ENCODE results near the gene ZBTB37.
A peak's percentile ranks its signal among the peaks of the same experiment; 100 is the strongest.
"Not testable (repeated sequence)": the region's sequence is repeated elsewhere in the genome, so short reads cannot be mapped to it uniquely, and the experiment has no call there.

Gene ZBTB37

GRCh38 chr1:173865468-173866164, 2.6 kb upstream of the ZBTB37 start:
- DNase-seq (ENCODE audit: low spot score): no peak

DNA sequence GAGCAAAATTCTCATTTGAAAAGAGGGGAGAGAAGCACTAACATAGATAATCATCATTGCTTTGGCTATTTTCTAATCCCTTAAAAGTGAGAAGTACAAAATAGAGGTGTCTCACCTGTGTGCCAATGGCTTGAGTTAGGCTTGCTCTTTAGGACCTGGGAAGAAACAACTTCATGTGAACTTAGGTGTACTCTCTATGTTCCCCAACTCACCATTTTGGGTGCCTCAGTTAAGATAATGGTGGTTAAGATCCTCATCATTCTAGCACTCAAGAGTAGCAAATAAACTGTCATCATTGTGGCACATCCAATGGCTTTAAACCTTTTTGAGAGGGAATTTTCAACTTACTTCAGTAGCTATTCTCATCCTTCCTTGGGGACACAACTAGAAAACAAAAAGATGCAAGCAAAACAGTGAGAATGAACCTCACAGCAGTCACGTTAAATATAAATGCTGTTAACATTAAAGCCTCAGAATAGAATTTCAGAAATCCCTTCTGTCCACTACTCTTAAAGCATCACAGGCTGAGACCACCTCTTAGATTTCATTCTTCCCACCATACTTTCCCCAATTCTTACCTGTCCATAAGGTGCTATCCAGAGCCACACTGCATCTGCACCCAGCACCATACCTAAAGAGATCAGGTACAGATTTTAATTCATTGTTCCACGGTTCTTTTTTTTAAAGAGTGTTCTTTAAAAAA, 1.6 kb upstream of the ZBTB37 start:
- no peak for DNase-seq (ENCODE audit: low spot score)

DNA sequence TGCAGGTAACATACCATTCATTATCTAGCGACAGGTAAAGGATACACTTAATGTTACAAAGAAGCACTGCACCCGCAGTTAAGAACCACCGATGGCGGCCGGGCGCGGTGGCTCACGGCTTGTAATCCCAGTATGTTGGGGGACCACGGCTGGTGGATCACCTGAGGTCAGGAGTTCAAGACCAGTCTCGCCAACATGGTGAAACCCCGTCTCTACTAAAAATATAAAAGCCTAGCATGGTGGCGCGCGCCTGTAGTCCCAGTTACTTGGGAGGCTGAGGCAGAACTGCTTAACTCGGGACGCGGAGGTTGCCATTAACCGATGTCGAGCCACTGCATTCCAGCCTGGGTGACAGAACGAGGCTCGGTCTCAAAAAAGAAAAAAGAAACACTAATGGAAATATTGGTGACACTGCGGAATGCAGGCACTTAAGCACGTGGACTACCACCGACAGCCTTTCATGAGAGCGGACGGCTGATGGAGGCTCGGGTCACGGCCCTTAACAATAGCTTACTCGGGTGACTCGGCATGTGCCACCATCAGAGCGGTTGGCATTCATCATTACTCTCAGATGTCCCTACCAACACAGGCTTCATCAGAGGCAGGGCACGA, 933 bp upstream of the ZBTB37 start:
- DNase-seq (ENCODE audit: low spot score): no peak

GRCh38 chr1:173867753-173868265, 371 bp upstream of the ZBTB37 start, which contains the start of gene GAS5:
TSS of gene GAS5 (minus strand) at chr1:173867989.
- DNase-seq (ENCODE audit: low spot score): peak; percentile 100

GRCh38 chr1:173869021-173869359, 810 bp downstream of the ZBTB37 start:
- DNase-seq (ENCODE audit: low spot score): no peak

DNA sequence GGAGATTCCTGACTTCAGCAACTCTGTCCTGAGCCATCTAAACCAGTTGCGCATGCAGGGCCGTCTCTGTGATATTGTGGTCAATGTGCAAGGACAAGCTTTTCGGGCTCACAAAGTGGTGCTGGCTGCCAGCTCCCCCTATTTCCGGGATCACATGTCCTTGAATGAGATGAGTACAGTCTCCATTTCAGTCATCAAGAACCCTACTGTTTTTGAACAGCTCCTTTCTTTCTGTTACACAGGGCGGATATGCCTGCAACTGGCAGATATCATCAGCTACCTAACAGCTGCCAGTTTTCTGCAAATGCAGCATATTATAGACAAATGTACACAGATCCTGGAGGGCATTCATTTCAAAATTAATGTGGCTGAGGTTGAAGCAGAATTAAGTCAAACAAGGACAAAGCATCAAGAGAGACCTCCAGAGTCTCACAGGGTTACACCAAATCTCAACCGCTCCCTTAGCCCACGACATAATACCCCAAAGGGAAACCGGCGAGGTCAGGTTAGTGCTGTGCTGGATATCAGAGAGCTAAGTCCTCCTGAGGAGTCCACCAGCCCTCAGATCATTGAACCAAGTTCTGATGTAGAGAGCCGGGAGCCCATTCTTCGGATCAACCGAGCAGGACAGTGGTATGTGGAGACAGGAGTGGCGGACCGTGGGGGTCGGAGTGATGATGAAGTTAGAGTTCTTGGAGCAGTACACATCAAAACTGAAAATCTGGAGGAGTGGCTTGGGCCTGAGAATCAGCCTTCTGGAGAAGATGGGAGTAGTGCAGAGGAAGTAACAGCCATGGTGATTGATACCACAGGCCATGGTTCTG, 2.3 kb downstream of the ZBTB37 start:
- DNase-seq (ENCODE audit: low spot score): peak; percentile 46

DNA sequence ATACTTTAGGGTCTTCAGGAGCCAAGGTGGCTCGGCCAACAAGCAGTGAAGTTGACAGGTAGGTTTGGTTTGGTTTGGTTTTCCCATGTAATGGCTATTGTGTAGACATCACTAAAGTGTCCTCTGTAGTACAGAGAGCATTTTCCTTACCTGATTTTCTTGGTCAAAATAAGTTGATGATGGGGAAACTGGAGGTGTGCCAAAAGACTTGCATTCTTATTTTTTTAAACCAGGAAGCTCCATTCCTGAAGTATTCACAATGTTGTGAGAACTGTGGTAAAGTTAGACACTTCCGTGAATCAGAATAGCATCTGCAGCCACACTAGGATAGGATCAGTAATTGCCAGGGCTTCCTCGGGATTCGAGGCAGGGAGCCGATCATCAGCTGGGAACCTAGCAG, 2.9 kb downstream of the ZBTB37 start:
- DNase-seq (ENCODE audit: low spot score): no peak

DNA sequence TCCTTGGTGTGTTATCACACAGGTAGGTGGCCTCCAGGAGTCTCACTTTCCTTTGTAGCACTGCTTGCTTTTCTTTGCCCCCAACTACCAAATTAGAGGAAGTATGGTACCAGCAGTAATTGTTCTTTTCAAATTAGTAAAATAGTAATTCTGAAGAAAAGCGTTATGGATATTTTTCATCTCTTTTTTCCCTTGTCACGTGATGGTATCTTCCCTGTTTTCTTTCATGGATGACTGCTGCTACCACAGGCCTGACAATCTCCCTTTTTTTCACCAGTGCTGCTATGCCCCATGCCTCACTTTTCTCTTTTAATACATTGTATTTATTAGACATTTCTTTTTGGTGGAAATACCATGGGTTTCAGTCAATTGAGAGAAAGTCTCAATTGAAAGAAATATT, 3.3 kb downstream of the ZBTB37 start:
- DNase-seq (ENCODE audit: low spot score): no peak

GRCh38 chr1:173876732-173877131, 8.6 kb downstream of the ZBTB37 start:
- DNase-seq (ENCODE audit: low spot score): no peak

GRCh38 chr1:173878251-173878650, 10.1 kb downstream of the ZBTB37 start:
- no peak for DNase-seq (ENCODE audit: low spot score)

- not testable (repeated sequence) for DNase-seq (ENCODE audit: low spot score)
Measured at GRCh38 chr1:173881117-173881516, 12.9 kb downstream of the ZBTB37 start.

- no peak for DNase-seq (ENCODE audit: low spot score)
Measured at GRCh38 chr1:173884701-173885100, 16.5 kb downstream of the ZBTB37 start.

GRCh38 chr1:173886746-173887611, 18.8 kb downstream of the ZBTB37 start:
- no peak for DNase-seq (ENCODE audit: low spot score)

- DNase-seq (ENCODE audit: low spot score): no peak
Measured at GRCh38 chr1:173887627-173888026, 19.4 kb downstream of the ZBTB37 start.

- DNase-seq (ENCODE audit: low spot score): no peak
Measured at GRCh38 chr1:173888749-173889148, 20.6 kb downstream of the ZBTB37 start.

DNA sequence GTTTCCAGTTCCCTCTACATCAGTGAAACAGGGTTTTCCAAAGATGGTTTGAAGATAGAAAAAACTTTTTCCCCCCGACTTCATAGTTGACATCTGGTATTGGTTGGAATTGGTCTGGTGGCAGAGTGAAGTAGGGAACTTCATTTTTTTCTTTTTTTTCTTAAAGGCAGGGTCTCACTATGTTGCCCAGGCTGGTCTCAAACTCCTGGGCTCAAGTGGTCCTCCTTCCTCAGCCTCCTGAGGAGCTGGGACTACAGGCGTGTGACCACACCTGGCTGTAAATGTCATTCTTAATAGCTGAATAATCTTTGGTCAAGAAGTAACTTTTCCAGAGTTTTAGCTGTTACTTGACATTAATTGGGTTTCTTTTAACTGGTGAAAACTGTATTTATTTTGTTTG, 21.7 kb downstream of the ZBTB37 start:
- DNase-seq (ENCODE audit: low spot score): no peak

DNA sequence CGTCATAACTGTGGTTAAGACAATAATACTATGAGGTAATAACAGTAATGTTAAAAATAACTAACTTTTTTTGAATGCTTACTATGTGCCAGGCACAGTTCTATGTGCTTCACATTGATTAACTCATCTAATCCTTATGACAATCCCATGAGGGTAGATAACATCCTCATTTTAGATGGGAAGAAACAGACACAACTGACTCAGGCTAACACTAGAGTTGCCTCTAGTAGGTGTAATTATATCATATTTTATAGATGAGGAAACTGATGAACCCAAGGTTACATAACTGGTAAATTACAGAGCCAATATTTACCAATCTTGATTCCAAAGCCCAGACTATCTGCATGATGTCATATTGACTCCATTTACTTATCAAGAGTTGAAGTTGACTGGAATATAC, 25.4 kb downstream of the ZBTB37 start:
- DNase-seq (ENCODE audit: low spot score): no peak

GRCh38 chr1:173894189-173894588, 26.0 kb downstream of the ZBTB37 start:
- no peak for DNase-seq (ENCODE audit: low spot score)

GRCh38 chr1:173900427-173900826, 32.2 kb downstream of the ZBTB37 start:
- DNase-seq (ENCODE audit: low spot score): no peak

DNA sequence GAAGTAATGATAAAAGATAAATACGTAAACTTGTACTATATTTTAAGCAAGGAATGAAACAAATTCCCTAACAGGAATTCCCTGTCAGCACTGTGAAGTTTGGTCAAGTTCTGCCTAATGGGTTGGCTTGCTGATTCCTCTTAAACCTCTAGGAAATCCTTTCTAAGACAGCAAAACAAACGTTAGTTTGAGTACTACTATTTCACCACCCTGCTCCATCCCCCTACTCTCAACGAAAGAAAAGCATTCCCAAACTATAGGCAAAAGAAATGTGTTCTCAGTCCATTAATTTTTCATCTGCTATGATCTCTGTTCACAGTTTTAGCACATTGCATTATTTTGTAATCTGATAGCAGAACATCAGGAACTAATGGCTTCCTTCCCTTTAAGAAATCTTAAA, 32.8 kb downstream of the ZBTB37 start:
- no peak for DNase-seq (ENCODE audit: low spot score)

DNA sequence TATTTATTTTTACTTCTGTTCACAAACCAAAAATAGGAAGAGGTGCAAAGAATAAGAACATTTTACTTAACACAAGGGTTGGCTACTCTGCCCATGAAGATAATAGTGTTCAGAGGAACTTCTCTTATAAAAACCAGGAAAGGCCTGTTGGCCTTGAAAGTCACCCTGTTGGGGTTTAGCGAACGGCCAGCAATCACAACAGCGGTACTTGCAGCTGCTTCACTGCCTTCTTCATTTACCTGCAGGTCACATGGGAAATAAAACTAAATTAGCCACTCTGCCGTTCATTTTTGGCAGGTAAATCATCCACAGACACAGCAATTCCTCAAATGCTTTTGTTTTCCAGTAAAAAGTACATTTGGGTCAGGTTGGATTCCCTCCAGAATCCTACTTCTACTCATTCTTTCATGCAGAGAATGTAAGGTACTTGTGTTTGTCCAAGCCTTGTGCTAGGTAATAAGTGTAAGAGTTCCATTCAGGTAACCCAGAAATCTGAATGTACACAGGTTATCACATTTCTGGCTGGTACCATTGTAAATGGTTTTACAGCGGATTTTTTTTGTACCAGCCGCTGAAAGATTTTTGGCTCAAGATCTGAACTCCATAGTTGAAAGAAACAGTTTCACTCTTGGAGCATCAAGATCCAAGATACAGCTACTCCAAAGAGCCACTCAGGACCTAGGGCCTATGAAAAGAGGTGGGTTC, 35.8 kb downstream of the ZBTB37 start:
- DNase-seq (ENCODE audit: low spot score): no peak

Data from CD4-positive, alpha-beta T cell treated with Interleukin-15 for 4 hours (primary cell).